ENCODE measurements around the gene RBPJ. TPM values are rescaled to one million over a fixed set of nuclear protein-coding genes. Genes with fewer than 3 reads are reported as not detected.
A peak's percentile ranks its signal among the peaks of the same experiment; 100 is the strongest.

RBPJ gene
- total and polyA plus RNA-seq, 2 donors (not counting 1 experiment from before 2014, with no cell fraction given), result 144 to 253 TPM

DNA sequence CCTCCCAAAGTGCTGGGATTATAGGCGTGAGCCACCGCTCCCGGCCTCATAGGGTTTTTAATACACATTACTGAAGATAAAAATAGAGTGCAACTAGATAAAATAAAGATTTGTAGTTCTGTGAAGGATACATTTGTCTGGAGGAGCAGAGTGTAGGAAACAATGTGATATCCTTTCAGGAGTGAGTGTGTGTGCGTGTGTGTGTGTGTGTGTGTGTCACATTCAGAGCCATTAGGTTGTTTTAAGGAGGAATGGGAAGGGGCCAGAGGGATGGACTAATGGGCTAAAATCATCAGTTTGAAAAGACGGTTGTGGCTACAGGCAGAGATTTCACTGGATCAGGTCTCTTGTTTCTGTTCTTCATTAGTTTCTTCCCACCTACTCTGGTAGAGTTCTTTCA, 40.0 kb downstream of the RBPJ start:
- DNase-seq (ENCODE audit: low read depth in 2 of 2), result no peak
- Histone ChIP-seq H3K27me3 (ENCODE audit: control insufficient read depth, insufficient read depth, low read length) (no peaks in the 10 kb centered on the region), H3K4me3 (replicated peaks in 1 of 4; ENCODE audit: control extremely low read depth in 1 of 4, insufficient read depth in 1 of 4, low read depth in 3 of 4, low read length in 4 of 4) (peak overlapping the region in 1 of 4 experiments; percentile 12), H4K20me1 (ENCODE audit: control insufficient read depth, extremely low read depth, insufficient read depth, low read length) (no peaks in the 10 kb centered on the region), H3K36me3 (ENCODE audit: control insufficient read depth, insufficient read depth, low read length) (no peaks in the 10 kb centered on the region), H2AFZ (ENCODE audit: low read length) (no peak overlapping the region), H3K4me2 (ENCODE audit: extremely low read depth, insufficient read depth, low read length) (peak overlapping the region; percentile 70), H3K9me3 (ENCODE audit: control insufficient read depth, insufficient read depth, low read depth, low read length) (no peaks in the 10 kb centered on the region), H3K9ac (ENCODE audit: insufficient read depth, low read length) (no peak overlapping the region), H3K4me1 (ENCODE audit: control insufficient read depth, extremely low read depth, insufficient read depth, low read length) (peaks cover 2% of the 10 kb centered on the region), H3K27ac (ENCODE audit: insufficient read depth, low read length) (peak overlapping the region; percentile 24), H3K79me2 (ENCODE audit: control insufficient read depth, insufficient read depth, low read length) (peaks cover 97% of the 10 kb centered on the region)
- no peak for TF ChIP-seq EZH2 (IDR thresholded peaks at IDR 0.05; ENCODE audit: low read length, missing control alignments)
- TF ChIP-seq, protein P1, sequence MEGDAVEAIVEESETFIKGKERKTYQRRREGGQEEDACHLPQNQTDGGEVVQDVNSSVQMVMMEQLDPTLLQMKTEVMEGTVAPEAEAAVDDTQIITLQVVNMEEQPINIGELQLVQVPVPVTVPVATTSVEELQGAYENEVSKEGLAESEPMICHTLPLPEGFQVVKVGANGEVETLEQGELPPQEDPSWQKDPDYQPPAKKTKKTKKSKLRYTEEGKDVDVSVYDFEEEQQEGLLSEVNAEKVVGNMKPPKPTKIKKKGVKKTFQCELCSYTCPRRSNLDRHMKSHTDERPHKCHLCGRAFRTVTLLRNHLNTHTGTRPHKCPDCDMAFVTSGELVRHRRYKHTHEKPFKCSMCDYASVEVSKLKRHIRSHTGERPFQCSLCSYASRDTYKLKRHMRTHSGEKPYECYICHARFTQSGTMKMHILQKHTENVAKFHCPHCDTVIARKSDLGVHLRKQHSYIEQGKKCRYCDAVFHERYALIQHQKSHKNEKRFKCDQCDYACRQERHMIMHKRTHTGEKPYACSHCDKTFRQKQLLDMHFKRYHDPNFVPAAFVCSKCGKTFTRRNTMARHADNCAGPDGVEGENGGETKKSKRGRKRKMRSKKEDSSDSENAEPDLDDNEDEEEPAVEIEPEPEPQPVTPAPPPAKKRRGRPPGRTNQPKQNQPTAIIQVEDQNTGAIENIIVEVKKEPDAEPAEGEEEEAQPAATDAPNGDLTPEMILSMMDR (conservative IDR thresholded peaks at IDR 0.05 in 1 of 2, IDR thresholded peaks at IDR 0.05 in 1 of 2; ENCODE audit: low read depth in 1 of 2, low read length in 2 of 2), result no peak

DNA sequence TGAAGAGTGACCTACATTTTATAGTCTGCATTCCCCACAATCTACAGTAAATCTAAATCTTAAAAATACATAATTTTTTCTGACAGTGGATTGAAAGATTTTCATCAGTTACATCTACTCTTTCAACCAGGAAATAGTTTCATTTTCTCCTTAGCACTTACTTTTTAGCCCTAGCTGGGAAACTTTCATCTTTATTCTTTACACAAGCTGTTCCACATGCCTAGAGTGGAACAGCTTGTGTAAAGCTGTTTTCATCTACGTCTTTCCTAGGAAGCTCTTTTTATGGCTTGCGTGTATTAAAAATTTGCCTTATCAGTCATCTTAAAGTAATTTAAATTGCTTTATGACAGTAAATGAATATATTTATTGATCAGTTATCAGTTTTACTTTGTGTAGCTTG, 40.5 kb downstream of the RBPJ start:
- peaks cover 2% of the 10 kb centered on the region for H3K4me1 ChIP-seq (ENCODE audit: control insufficient read depth, extremely low read depth, insufficient read depth, low read length)
- no peaks in the 10 kb centered on the region for H4K20me1 ChIP-seq (ENCODE audit: control insufficient read depth, extremely low read depth, insufficient read depth, low read length)
- H3K9me3 ChIP-seq (ENCODE audit: control insufficient read depth, insufficient read depth, low read depth, low read length), result no peaks in the 10 kb centered on the region
- no peaks in the 10 kb centered on the region for H3K27me3 ChIP-seq (ENCODE audit: control insufficient read depth, insufficient read depth, low read length)
- peak overlapping the region; percentile 24 for H3K27ac ChIP-seq (ENCODE audit: insufficient read depth, low read length)
- no peak for DNase-seq (ENCODE audit: low read depth in 2 of 2)
- H3K79me2 ChIP-seq (ENCODE audit: control insufficient read depth, insufficient read depth, low read length), result peaks cover 97% of the 10 kb centered on the region
- H2AFZ ChIP-seq (ENCODE audit: low read length), result no peak overlapping the region
- H3K4me3 ChIP-seq (replicated peaks in 1 of 4; ENCODE audit: control extremely low read depth in 1 of 4, insufficient read depth in 1 of 4, low read depth in 3 of 4, low read length in 4 of 4), result peak overlapping the region in 1 of 4 experiments; percentile 12
- H3K4me2 ChIP-seq (ENCODE audit: extremely low read depth, insufficient read depth, low read length), result peak overlapping the region; percentile 70
- no peaks in the 10 kb centered on the region for H3K36me3 ChIP-seq (ENCODE audit: control insufficient read depth, insufficient read depth, low read length)
- TF ChIP-seq, protein P1 (conservative IDR thresholded peaks at IDR 0.05 in 1 of 2, IDR thresholded peaks at IDR 0.05 in 1 of 2; ENCODE audit: low read depth in 1 of 2, low read length in 2 of 2), result no peak
- TF ChIP-seq EZH2 (IDR thresholded peaks at IDR 0.05; ENCODE audit: low read length, missing control alignments), result no peak
- H3K9ac ChIP-seq (ENCODE audit: insufficient read depth, low read length), result no peak overlapping the region

DNA sequence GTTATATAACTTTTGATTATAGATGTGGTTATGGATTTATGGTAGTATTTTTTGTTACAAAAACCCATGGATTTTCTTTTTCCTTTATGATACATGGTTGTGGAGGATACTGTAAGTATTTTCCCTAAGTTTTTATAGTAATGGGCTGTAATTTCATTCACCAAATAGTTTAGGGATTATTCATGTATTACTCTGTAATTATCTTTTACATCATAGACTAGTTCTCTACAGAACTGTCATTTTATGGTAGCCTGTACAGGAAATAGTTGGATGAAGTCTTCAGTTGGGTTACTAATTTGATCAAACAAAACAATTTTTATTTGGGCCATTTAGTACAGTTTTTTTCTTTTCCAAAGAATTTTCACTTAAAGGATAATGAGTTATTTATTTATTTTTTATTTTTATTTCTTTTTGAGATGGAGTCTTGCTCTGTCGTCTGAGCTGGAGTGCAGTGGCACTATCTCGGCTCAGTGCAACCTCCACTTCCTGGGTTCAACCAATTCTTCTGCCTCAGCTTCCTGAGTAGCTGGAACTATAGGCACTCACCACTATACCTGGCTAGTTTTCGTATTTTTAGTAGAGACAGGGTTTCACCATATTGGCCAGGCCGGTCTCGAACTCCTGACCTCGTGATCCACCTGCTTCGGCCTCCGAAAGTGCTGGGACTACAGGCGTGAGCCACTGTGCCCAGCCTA, 42.1 kb downstream of the RBPJ start:
- TF ChIP-seq EZH2 (IDR thresholded peaks at IDR 0.05; ENCODE audit: low read length, missing control alignments), result no peak
- TF ChIP-seq, protein P1 (conservative IDR thresholded peaks at IDR 0.05 in 1 of 2, IDR thresholded peaks at IDR 0.05 in 1 of 2; ENCODE audit: low read depth in 1 of 2, low read length in 2 of 2), result no peak
- peak overlapping the region; percentile 19 for H3K27ac ChIP-seq (ENCODE audit: insufficient read depth, low read length)
- no peaks in the 10 kb centered on the region for H3K27me3 ChIP-seq (ENCODE audit: control insufficient read depth, insufficient read depth, low read length)
- no peak overlapping the region for H3K9ac ChIP-seq (ENCODE audit: insufficient read depth, low read length)
- DNase-seq (ENCODE audit: low read depth in 2 of 2), result peak in 1 of 2 donors; percentile 51
- peaks cover 96% of the 10 kb centered on the region for H3K79me2 ChIP-seq (ENCODE audit: control insufficient read depth, insufficient read depth, low read length)
- H3K9me3 ChIP-seq (ENCODE audit: control insufficient read depth, insufficient read depth, low read depth, low read length), result no peaks in the 10 kb centered on the region
- no peak overlapping the region for H3K4me2 ChIP-seq (ENCODE audit: extremely low read depth, insufficient read depth, low read length)
- H3K36me3 ChIP-seq (ENCODE audit: control insufficient read depth, insufficient read depth, low read length), result no peaks in the 10 kb centered on the region
- no peaks in the 10 kb centered on the region for H4K20me1 ChIP-seq (ENCODE audit: control insufficient read depth, extremely low read depth, insufficient read depth, low read length)
- H3K4me1 ChIP-seq (ENCODE audit: control insufficient read depth, extremely low read depth, insufficient read depth, low read length), result peaks cover 2% of the 10 kb centered on the region
- no peak overlapping the region for H3K4me3 ChIP-seq (replicated peaks in 1 of 4; ENCODE audit: control extremely low read depth in 1 of 4, insufficient read depth in 1 of 4, low read depth in 3 of 4, low read length in 4 of 4)
- no peak overlapping the region for H2AFZ ChIP-seq (ENCODE audit: low read length)
